Gastrocnemius medialis (tissue), 4 donors: ENCODE measurements around the gene CACNG1. TPM values are rescaled to one million over a fixed set of nuclear protein-coding genes. Genes with fewer than 3 reads are reported as not detected.

Experiments used
- ATAC-seq, 2 donors: fragments of 150-250 bp; one replicate each; pipeline ENCODE4 v1.9.1; 2016
- DNase-seq, 2 donors: peaks; one replicate each; pipeline ENCODE4 v3.0.0-alpha.2; 2019
- H3K27ac ChIP-seq, 4 donors: fragments of 200-600 bp; sonication (generic); 1 replicate in 1 of 4; 2 replicates in 3 of 4; pipeline ENCODE4 v1.5.1; 2016 to 2018; ENCODE audit warnings: mild to moderate bottlenecking in 2 of 4, moderate library complexity in 1 of 4
- H3K27me3 ChIP-seq, 3 donors: fragments of 200-600 bp; sonication (generic) in 2 of 3; 1 replicate in 1 of 3; 2 replicates in 2 of 3; pipeline versions ENCODE4 v1.5.1 to v1.6.0; 2016 to 2019; ENCODE audit warnings: mild to moderate bottlenecking in 1 of 3, moderate library complexity in 1 of 3
- H3K36me3 ChIP-seq, 2 donors: fragments of 200-600 bp; sonication (generic) in 1 of 2; one replicate each; pipeline ENCODE4 v1.5.1; 2017 to 2018
- H3K4me1 ChIP-seq, 2 donors: fragments of 200-600 bp; sonication (generic) in 1 of 2; one replicate each; pipeline ENCODE4 v1.5.1; 2016 to 2017; ENCODE audit warnings: mild to moderate bottlenecking in 2 of 2
- H3K4me3 ChIP-seq, 4 donors: fragments of 200-600 bp; sonication (generic) in 3 of 4; 1 replicate in 1 of 4; 2 replicates in 3 of 4; pipeline ENCODE4 v1.5.1; 2016 to 2019; ENCODE audit warnings: mild to moderate bottlenecking in 2 of 4
- H3K9me3 ChIP-seq, 3 donors: fragments of 200-600 bp; sonication (generic) in 2 of 3; 1 replicate in 1 of 3; 2 replicates in 2 of 3; pipeline ENCODE4 v1.5.1; 2016 to 2019
- POLR2A ChIP-seq, 2 donors: fragments of 450-650 bp; IDR thresholded peaks; one replicate each; pipeline ENCODE4 v1.6.1; 2017; ENCODE audit warnings: antibody characterized with exemption in 2 of 2, mild to moderate bottlenecking in 2 of 2, moderate library complexity in 2 of 2
- in situ Hi-C, 4 donors: fragments of 200-750 bp; cut with MboI; loops; one replicate each; pipeline versions ENCODE4 v1.15.0 to v1.8.0; 2017; ENCODE audit warnings: low sequenced_read_pairs in 4 of 4
- intact Hi-C: fragments of 100-400 bp; cut with DNase I; formaldehyde crosslinking; loops from one replicate; pipeline ENCODE4 v1.15.1; 2023; ENCODE audit warnings: low total_unique reads
- total RNA-seq, 4 donors: library from RNA; depleted of rRNA; stranded (reverse); fragments of >200 nt; gene quantifications; one replicate each; pipeline versions ENCODE4 v1.1.0 to v1.2.3, GENCODE V29; 2016
- TF ChIP-seq, protein P1 (sequence below), 5 experiments: fragments of 450-650 bp in 3 of 5; fragments of 200-600 bp in 2 of 5; sonication (generic) in 2 of 5; IDR thresholded peaks in 4 of 5; conservative IDR thresholded peaks in 1 of 5; 1 replicate in 4 of 5; 2 replicates in 1 of 5; pipeline ENCODE4 v1.5.1; 2016 to 2019; ENCODE audit warnings: antibody characterized with exemption in 5 of 5, mild to moderate bottlenecking in 3 of 5, moderate library complexity in 3 of 5

The CACNG1 gene
- total RNA-seq, 4 donors from 2014 or later, result 120 to 203 (median 154) TPM

DNA sequence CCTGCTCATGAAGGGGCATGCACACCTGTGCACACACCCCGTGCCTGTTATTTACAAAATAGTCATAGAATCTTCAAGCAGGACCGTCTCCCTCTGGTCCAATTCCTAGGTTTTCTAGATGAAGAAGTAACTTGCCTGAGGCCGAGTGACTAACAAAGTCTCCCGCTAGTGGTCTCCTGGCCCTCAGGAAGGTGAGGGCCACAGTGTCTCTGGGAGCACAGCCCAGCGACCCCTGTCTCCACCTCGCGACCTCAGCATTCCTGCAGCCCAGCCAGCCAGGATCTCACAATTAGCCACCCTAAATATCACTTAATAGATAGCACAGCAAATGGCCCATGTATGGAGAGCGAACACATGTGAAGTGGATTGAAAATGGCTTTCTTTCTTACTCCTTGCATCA lies 30.5 kb upstream of the CACNG1 start:
- no peak for ATAC-seq
- Histone ChIP-seq H3K4me1 (peaks cover 0 to under 1% of the 10 kb centered on the region in 2 donors), H3K27ac (no peak overlapping the region), H3K9me3 (no peaks in the 10 kb centered on the region), H3K27me3 (no peaks in the 10 kb centered on the region), H3K36me3 (no peaks in the 10 kb centered on the region), H3K4me3 (no peak overlapping the region)
- in situ Hi-C loops, result no loop called here
- intact Hi-C loops, result no loop called here
- DNase-seq, result no peak
- TF ChIP-seq POLR2A (IDR thresholded peaks at IDR 0.05), result no peak
- TF ChIP-seq, protein P1, sequence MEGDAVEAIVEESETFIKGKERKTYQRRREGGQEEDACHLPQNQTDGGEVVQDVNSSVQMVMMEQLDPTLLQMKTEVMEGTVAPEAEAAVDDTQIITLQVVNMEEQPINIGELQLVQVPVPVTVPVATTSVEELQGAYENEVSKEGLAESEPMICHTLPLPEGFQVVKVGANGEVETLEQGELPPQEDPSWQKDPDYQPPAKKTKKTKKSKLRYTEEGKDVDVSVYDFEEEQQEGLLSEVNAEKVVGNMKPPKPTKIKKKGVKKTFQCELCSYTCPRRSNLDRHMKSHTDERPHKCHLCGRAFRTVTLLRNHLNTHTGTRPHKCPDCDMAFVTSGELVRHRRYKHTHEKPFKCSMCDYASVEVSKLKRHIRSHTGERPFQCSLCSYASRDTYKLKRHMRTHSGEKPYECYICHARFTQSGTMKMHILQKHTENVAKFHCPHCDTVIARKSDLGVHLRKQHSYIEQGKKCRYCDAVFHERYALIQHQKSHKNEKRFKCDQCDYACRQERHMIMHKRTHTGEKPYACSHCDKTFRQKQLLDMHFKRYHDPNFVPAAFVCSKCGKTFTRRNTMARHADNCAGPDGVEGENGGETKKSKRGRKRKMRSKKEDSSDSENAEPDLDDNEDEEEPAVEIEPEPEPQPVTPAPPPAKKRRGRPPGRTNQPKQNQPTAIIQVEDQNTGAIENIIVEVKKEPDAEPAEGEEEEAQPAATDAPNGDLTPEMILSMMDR (IDR thresholded peaks at IDR 0.05 in 4 of 5, conservative IDR thresholded peaks at IDR 0.05 in 1 of 5), result no peak

GRCh38 chr17:67015001-67015400 lies 29.4 kb upstream of the CACNG1 start:
- no peak for TF ChIP-seq POLR2A (IDR thresholded peaks at IDR 0.05)
- TF ChIP-seq, protein P1 (IDR thresholded peaks at IDR 0.05 in 4 of 5, conservative IDR thresholded peaks at IDR 0.05 in 1 of 5), result no peak
- DNase-seq, result no peak
- in situ Hi-C loops (no loop called here), intact Hi-C loops (no loop called here)
- Histone ChIP-seq H3K4me3 (no peak overlapping the region), H3K9me3 (no peaks in the 10 kb centered on the region), H3K36me3 (no peaks in the 10 kb centered on the region), H3K4me1 (no peaks in the 10 kb centered on the region), H3K27ac (no peak overlapping the region), H3K27me3 (no peaks in the 10 kb centered on the region)
- ATAC-seq, result no peak

GRCh38 chr17:67016039-67016762 lies 28.2 kb upstream of the CACNG1 start:
- H3K4me1 ChIP-seq, result peaks cover 0 to under 1% of the 10 kb centered on the region in 2 donors
- no peak overlapping the region for H3K27ac ChIP-seq
- H3K36me3 ChIP-seq, result no peaks in the 10 kb centered on the region
- intact Hi-C loops, result no loop called here
- no peak for DNase-seq
- TF ChIP-seq, protein P1 (IDR thresholded peaks at IDR 0.05 in 4 of 5, conservative IDR thresholded peaks at IDR 0.05 in 1 of 5), result no peak
- TF ChIP-seq POLR2A (IDR thresholded peaks at IDR 0.05), result no peak
- no peaks in the 10 kb centered on the region for H3K27me3 ChIP-seq
- no peak for ATAC-seq
- H3K9me3 ChIP-seq, result no peaks in the 10 kb centered on the region
- no peak overlapping the region for H3K4me3 ChIP-seq
- in situ Hi-C loops, result no loop called here

GRCh38 chr17:67017910-67018309 lies 26.4 kb upstream of the CACNG1 start:
- no peak for DNase-seq
- no peaks in the 10 kb centered on the region for H3K36me3 ChIP-seq
- in situ Hi-C loops (no loop called here), intact Hi-C loops (no loop called here)
- H3K9me3 ChIP-seq, result no peaks in the 10 kb centered on the region
- ATAC-seq, result no peak
- no peaks in the 10 kb centered on the region for H3K27me3 ChIP-seq
- H3K4me3 ChIP-seq, result no peak overlapping the region
- TF ChIP-seq, protein P1 (IDR thresholded peaks at IDR 0.05 in 4 of 5, conservative IDR thresholded peaks at IDR 0.05 in 1 of 5), result no peak
- no peak for TF ChIP-seq POLR2A (IDR thresholded peaks at IDR 0.05)
- no peak overlapping the region for H3K27ac ChIP-seq
- H3K4me1 ChIP-seq, result peaks cover 0 to 13% of the 10 kb centered on the region in 2 donors
